K562 (cell line): ENCODE results near the gene YES1. TPM values are rescaled to one million over a fixed set of nuclear protein-coding genes. Genes with fewer than 3 reads are reported as not detected.
A peak's percentile ranks its signal among the peaks of the same experiment; 100 is the strongest.

ENCODE experiments used
- ATAC-seq: fragments of 200-7000 bp; cut with Tn5 transposase; 3 replicates; pipeline ENCODE4 v1.9.1; 2020; ENCODE audit warnings: moderate library complexity
- BruUV-seq: library from RNA; stranded (reverse); fragments of 400-500 nt; replicated peaks from 2 replicates; lab custom pipeline; 2021; lab: Mats Ljungman, UMichigan
- CTCF ChIA-PET: fragments of 300-600 bp; formaldehyde crosslinking; extraction: SDS; loops from one replicate; lab custom pipeline; 2021; ENCODE audit warnings: low intra/inter-chr PET ratio; lab: Yijun Ruan, JAX
- POLR2A ChIA-PET: fragments of 300-600, 350-650 bp; sonication (Branson Sonifier 250); formaldehyde crosslinking; extraction: SDS; loops from one replicate; lab custom pipeline; 2021; ENCODE audit warnings: antibody characterized with exemption, inconsistent platforms; lab: Yijun Ruan, JAX
- DNase-seq, 4 experiments: peaks; one replicate each; pipeline versions ENCODE4 v3.0.0 to v3.0.0-alpha.2; 2011 to 2018; ENCODE audit warnings: low spot score in 3 of 4, mixed read lengths in 3 of 4; ENCODE audit errors: extremely low read depth in 1 of 4
- FAIRE-seq: peaks from 2 replicates; lab custom pipeline; 2011; peaks lifted over from hg19 to GRCh38; lab: Jason Lieb, UNC
- H2AFZ ChIP-seq: 2 replicates; pipeline ENCODE4 v1.6.0; 2011; ENCODE audit warnings: low read depth, low read length, control low read depth, inconsistent platforms
- H3K27ac ChIP-seq: fragments of 200-600 bp; 3 replicates; pipeline ENCODE4 v1.8.0; 2011; ENCODE audit warnings: low read depth, mild to moderate bottlenecking, control low read depth, inconsistent platforms, low read length, moderate library complexity, mixed read lengths; ENCODE audit errors: extremely low read depth
- H3K27me3 ChIP-seq, 2 experiments: fragments of 300-600 bp in 1 of 2; 2 replicates in 1 of 2; 3 replicates in 1 of 2; pipeline versions ENCODE4 v1.6.0 to v1.8.0; 2011; ENCODE audit warnings: inconsistent platforms in 2 of 2, low read length in 2 of 2, mild to moderate bottlenecking in 1 of 2, mixed read lengths in 1 of 2, moderate library complexity in 1 of 2; ENCODE audit not compliant: control insufficient read depth in 2 of 2, insufficient read depth in 2 of 2
- H3K36me3 ChIP-seq: fragments of 300-600 bp; 3 replicates; pipeline ENCODE4 v1.8.0; 2011; ENCODE audit warnings: mild to moderate bottlenecking, low read length, inconsistent platforms; ENCODE audit not compliant: control insufficient read depth, insufficient read depth
- H3K4me1 ChIP-seq, 2 experiments: fragments of 200-600 bp in 1 of 2; replicated peaks in 1 of 2; 2 replicates in 1 of 2; 3 replicates in 1 of 2; pipeline versions ENCODE4 v1.5.1 to v1.8.0; 2011; ENCODE audit warnings: inconsistent platforms in 2 of 2, low read length in 2 of 2, mild to moderate bottlenecking in 1 of 2, mixed read lengths in 1 of 2, moderate library complexity in 1 of 2; ENCODE audit not compliant: control insufficient read depth in 2 of 2, insufficient read depth in 2 of 2
- H3K4me2 ChIP-seq: 2 replicates; pipeline ENCODE4 v1.6.1; 2011; ENCODE audit warnings: low read length, control low read depth, inconsistent platforms, mixed read lengths; ENCODE audit not compliant: insufficient read depth
- H3K4me3 ChIP-seq: fragments of 200-600 bp; sonication (generic), shearing (Covaris generic); 2 replicates; pipeline ENCODE4 v1.5.1; 2016; ENCODE audit warnings: control low read depth, inconsistent platforms
- H3K79me2 ChIP-seq: fragments of 200-600 bp; 3 replicates; pipeline ENCODE4 v1.8.0; 2011; ENCODE audit warnings: low read length, inconsistent platforms; ENCODE audit not compliant: control insufficient read depth, insufficient read depth
- H3K9ac ChIP-seq, 2 experiments: 2 replicates each; pipeline versions ENCODE4 v1.6.0 to v1.6.1; 2011; ENCODE audit warnings: low read depth in 2 of 2, low read length in 2 of 2, control low read depth in 1 of 2, inconsistent platforms in 1 of 2, mild to moderate bottlenecking in 1 of 2, mixed read lengths in 1 of 2; ENCODE audit not compliant: insufficient read depth in 1 of 2
- H3K9me1 ChIP-seq: one replicate; pipeline ENCODE4 v1.6.0; 2011; ENCODE audit warnings: inconsistent platforms, mild to moderate bottlenecking, low read length, moderate library complexity; ENCODE audit not compliant: control insufficient read depth, insufficient read depth
- H3K9me3 ChIP-seq: replicated peaks from 2 replicates; pipeline ENCODE4 v1.5.1; 2011; ENCODE audit warnings: low read depth, low read length, inconsistent platforms; ENCODE audit not compliant: control insufficient read depth, insufficient read depth
- H4K20me1 ChIP-seq: replicated peaks from 2 replicates; pipeline ENCODE4 v1.6.1; 2011; ENCODE audit warnings: low read length, inconsistent platforms, mixed read lengths; ENCODE audit not compliant: control insufficient read depth, insufficient read depth
- NFATC3 ChIP-seq: fragments of 450-650 bp; IDR thresholded peaks from 2 replicates; pipeline ENCODE4 v1.6.1; 2017; ENCODE audit warnings: mild to moderate bottlenecking
- PHB ChIP-seq: fragments of 250-450 bp; sonication (Bioruptor Pico); IDR thresholded peaks from 2 replicates; pipeline ENCODE4 v1.5.0; 2021
- PHB2 ChIP-seq: fragments of 450-650 bp; IDR thresholded peaks from 2 replicates; pipeline ENCODE4 v1.6.1; 2017; ENCODE audit warnings: low read depth
- SRF ChIP-seq, 2 experiments: fragments of 250-450, 450-650 bp in 1 of 2; sonication (Bioruptor Pico) in 1 of 2; sonication (generic) in 1 of 2; formaldehyde crosslinking; IDR thresholded peaks; 2 replicates each; pipeline versions ENCODE4 v1.5.0 to v1.5.1; 2020 to 2022; ENCODE audit warnings: mild to moderate bottlenecking in 1 of 2, missing genetic modification reagents in 1 of 2
- TCFL5 ChIP-seq: fragments of 250-450 bp; sonication (Bioruptor Pico); conservative IDR thresholded peaks from 2 replicates; pipeline ENCODE4 v1.6.1; 2021; ENCODE audit warnings: mild to moderate bottlenecking, moderate library complexity, matching md5 sums
- TEAD4 ChIP-seq, 2 experiments: sonication (generic) in 1 of 2; formaldehyde crosslinking in 1 of 2; IDR thresholded peaks; 2 replicates each; pipeline versions ENCODE4 v1.6.1 to v1.8.0; 2012 to 2022; ENCODE audit warnings: borderline replicate concordance in 1 of 2, inconsistent platforms in 1 of 2, low read length in 1 of 2, mild to moderate bottlenecking in 1 of 2, missing genetic modification reagents in 1 of 2
- ZNF165 ChIP-seq: fragments of 250-450 bp; sonication (Bioruptor Pico); IDR thresholded peaks from 2 replicates; pipeline ENCODE4 v1.4.0; 2020; ENCODE audit warnings: borderline replicate concordance
- ZNF354B ChIP-seq: fragments of 250-450 bp; sonication (Bioruptor Pico); IDR thresholded peaks from 2 replicates; pipeline ENCODE4 v1.4.0; 2020
- WGBS: fragments of 100-300 bp; shearing (Covaris generic); methylation state at CpG from one replicate; pipeline ENCODE4 v1.1.6; 2016; ENCODE audit warnings: low coverage, mixed read lengths; ENCODE audit not compliant: insufficient coverage; ENCODE audit errors: missing lambda C conversion rate; 5-methylcytosine and 5-hydroxymethylcytosine counted together
- in situ Hi-C: fragments of 300-500 bp; cut with MboI; formaldehyde crosslinking; loops from 4 replicates; pipeline ENCODE4 v1.15.0; 2018; ENCODE audit warnings: inconsistent platforms, mixed read lengths
- intact Hi-C: fragments of 100-400 bp; cut with micrococcal nuclease; formaldehyde crosslinking; loops from 2 replicates; pipeline ENCODE4 v1.14.2; 2022
- polyA plus RNA-seq, 8 experiments: library from polyadenylated mRNA; depleted of rRNA in 4 of 8; stranded (reverse) in 5 of 8; unstranded in 3 of 8; fragments of >200 nt; fragmentation: Nextera tagmentation in 2 of 8; fragmentation: Illumina TruSeq in 1 of 8; extraction: Ambion mirVana in 2 of 8; extraction: Trizol in 1 of 8; gene quantifications; 2 replicates each; pipeline versions ENCODE4 v1.2.1 to v1.2.3, GENCODE V29; 2011 to 2014; ENCODE audit warnings: inconsistent platforms in 1 of 8, missing spikeins in 1 of 8
- total RNA-seq, 7 experiments: library from RNA; depleted of rRNA in 6 of 7; stranded (reverse); fragments of >200 nt in 6 of 7; fragmentation: Illumina TruSeq in 2 of 7; extraction: Trizol in 2 of 7; gene quantifications; 2 replicates each; pipeline versions ENCODE4 v1.2.1 to v1.2.3, GENCODE V29; 2011 to 2021; ENCODE audit warnings: low replicate concordance in 1 of 7

Gene YES1
- total and polyA plus RNA-seq, 9 of the 15 experiments (the other 6 are each of a cell fraction or from before 2014, with no cell fraction given): 37.2 to 115 (median 77.7) TPM

DNA sequence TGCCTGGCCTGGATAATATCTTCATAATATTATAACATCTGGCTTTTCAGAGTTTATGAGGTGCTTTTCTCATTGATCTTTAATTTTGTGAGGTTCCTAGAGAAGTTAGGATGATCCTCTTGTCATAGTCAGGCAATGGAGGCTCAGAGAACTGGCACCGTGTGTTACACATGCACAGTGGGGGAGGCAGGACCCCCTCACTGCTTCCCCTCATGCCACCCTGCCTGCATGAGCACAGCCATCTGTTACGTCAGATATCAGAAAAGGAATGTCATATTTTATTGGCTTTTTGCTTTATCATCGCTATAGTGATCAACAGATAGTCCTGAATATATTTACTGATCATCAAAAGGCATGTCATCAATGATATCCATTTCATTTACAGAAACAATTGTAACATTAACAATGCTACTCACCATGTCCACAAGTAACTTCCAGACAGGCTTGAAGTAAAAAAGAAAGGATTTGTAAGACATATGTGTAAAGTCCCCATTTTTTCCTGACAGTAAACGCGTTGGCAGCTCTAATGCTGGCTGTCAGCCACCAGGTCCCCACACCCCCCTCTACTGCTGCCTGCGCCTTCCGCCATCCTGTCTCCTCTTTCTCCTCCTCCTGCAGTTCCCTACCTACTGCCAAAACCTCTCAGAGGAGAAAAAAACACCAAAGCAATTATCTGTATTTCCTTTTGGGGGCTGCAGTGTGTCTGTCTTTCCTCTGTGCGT is 118.4 kb downstream of the YES1 start:
- H3K4me3 ChIP-seq: no peak overlapping the region
- in situ Hi-C loops: no loop called here
- no peaks in the 10 kb centered on the region; the same call in 2 of the 3 replicates for H3K79me2 ChIP-seq
- ChIA-PET POLR2A (interaction anchor here (0.7 to 1.6 kb wide), 7 partner anchors 9 to 431 kb away, joined by 3 to 5 read pairs (median 3); partner anchors contain the start of gene ENOSF1), CTCF (no interaction called here)
- H3K4me2 ChIP-seq: no peak overlapping the region
- 63% methylated on average over 8 of the region's 8 CpGs for WGBS
- no peaks in the 10 kb centered on the region for H3K27me3 ChIP-seq
- peaks cover 80% of the 10 kb centered on the region for H3K36me3 ChIP-seq
- no peaks in the 10 kb centered on the region for H4K20me1 ChIP-seq
- DNase-seq (no peak), FAIRE-seq (no peak), ATAC-seq (no peak; the same call in 2 of the 3 replicates)
- no peaks in the 10 kb centered on the region for H3K9me3 ChIP-seq
- BruUV-seq: no TSS peak
- no peak overlapping the region for H2AFZ ChIP-seq
- no peaks in the 10 kb centered on the region for H3K4me1 ChIP-seq
- no peaks in the 10 kb centered on the region for H3K9me1 ChIP-seq
- intact Hi-C loops: no loop called here
- no peak overlapping the region for H3K27ac ChIP-seq
- peak overlapping the region in 1 of 2 experiments; percentile 33; a peak in 1 of 4 replicates for H3K9ac ChIP-seq
- TF ChIP-seq SRF (CRISPR knock-in tag; IDR thresholded peaks at IDR 0.05): no peak
- TF ChIP-seq PHB2: no peak
- no peak for TF ChIP-seq TCFL5 (CRISPR knock-in tag)
- no peak for TF ChIP-seq ZNF165 (CRISPR knock-in tag)

DNA sequence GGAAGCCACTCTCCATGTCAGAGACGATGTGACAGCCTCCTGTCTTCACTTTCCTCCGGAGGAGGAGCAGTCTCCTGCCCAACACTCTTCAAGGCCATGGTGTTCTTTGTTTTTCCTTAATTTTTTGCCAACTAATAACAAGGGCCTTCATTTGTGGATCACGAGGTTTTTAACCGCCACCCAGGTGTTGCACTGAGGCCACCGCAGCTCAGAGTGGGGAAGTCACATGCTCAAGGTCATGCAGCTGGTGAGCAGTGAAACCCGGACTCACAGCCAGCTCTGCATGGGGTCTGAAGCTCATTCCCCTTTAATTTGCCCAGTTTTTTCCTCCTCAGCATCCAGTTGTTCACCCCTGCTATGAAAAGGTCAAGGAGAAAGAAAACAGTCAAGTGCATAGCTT is 119.2 kb downstream of the YES1 start:
- ATAC-seq (no peak), FAIRE-seq (no peak), DNase-seq (no peak)
- peaks cover 83% of the 10 kb centered on the region for H3K36me3 ChIP-seq
- BruUV-seq: TSS peak; percentile 28
- H3K9me1 ChIP-seq: no peaks in the 10 kb centered on the region
- no peaks in the 10 kb centered on the region for H3K27me3 ChIP-seq
- TF ChIP-seq NFATC3 (no peak), ZNF354B (CRISPR knock-in tag) (no peak), TEAD4 (IDR thresholded peaks at IDR 0.05; ENCODE audit: low read length) (no peak), TEAD4 (CRISPR knock-in tag; IDR thresholded peaks at IDR 0.05; ENCODE audit: borderline replicate concordance) (no peak), PHB (CRISPR knock-in tag) (no peak)
- in situ Hi-C loops (no loop called here), intact Hi-C loops (no loop called here)
- no peak overlapping the region for H3K9ac ChIP-seq
- POLR2A ChIA-PET: interaction anchor here (0.7 to 1.9 kb wide), 9 partner anchors 8 to 431 kb away, joined by 3 to 9 read pairs (median 3); partner anchors contain the start of gene ENOSF1
- H3K79me2 ChIP-seq: no peaks in the 10 kb centered on the region; the same call in 2 of the 3 replicates
- no peak overlapping the region for H3K4me2 ChIP-seq
- H3K4me1 ChIP-seq: no peaks in the 10 kb centered on the region
- 69% methylated on average over 6 of the region's 6 CpGs for WGBS
- H2AFZ ChIP-seq: no peak overlapping the region
- CTCF ChIA-PET: no interaction called here
- H3K9me3 ChIP-seq: no peaks in the 10 kb centered on the region
- H4K20me1 ChIP-seq: no peaks in the 10 kb centered on the region
- H3K4me3 ChIP-seq: no peak overlapping the region
- H3K27ac ChIP-seq: no peak overlapping the region
